GM23338 (cell line): ENCODE measurements around the gene CPSF3.

Experiments
- EZH2 ChIP-seq: fragments of 200-600 bp; sonication (generic); IDR thresholded peaks from one replicate; pipeline ENCODE4 v1.8.0; 2017; ENCODE audit warnings: antibody characterized with exemption, mild to moderate bottlenecking, low read depth; ENCODE audit not compliant: unreplicated experiment
- EZH2phosphoT487 ChIP-seq: fragments of 200-600 bp; sonication (generic); IDR thresholded peaks from one replicate; pipeline ENCODE4 v1.8.1; 2018; ENCODE audit warnings: antibody characterized with exemption; ENCODE audit not compliant: unreplicated experiment
- JUNB ChIP-seq: IDR thresholded peaks from one replicate; pipeline ENCODE4 v1.6.1; 2016; ENCODE audit warnings: antibody characterized with exemption; ENCODE audit not compliant: unreplicated experiment
- POLR2AphosphoS5 ChIP-seq: IDR thresholded peaks from 2 replicates; pipeline ENCODE4 v1.6.1; 2016; ENCODE audit warnings: antibody characterized with exemption, low read depth
- STAT1 ChIP-seq: IDR thresholded peaks from one replicate; pipeline ENCODE4 v1.6.1; 2016; ENCODE audit warnings: antibody characterized with exemption; ENCODE audit not compliant: unreplicated experiment
- TF ChIP-seq, protein P1 (sequence below), 2 experiments: fragments of 200-600 bp in 1 of 2; sonication (generic) in 1 of 2; conservative IDR thresholded peaks; 2 replicates each; pipeline versions ENCODE4 v1.5.1 to v1.6.1; 2016 to 2017; ENCODE audit warnings: antibody characterized with exemption in 2 of 2, low read depth in 2 of 2, mild to moderate bottlenecking in 2 of 2, moderate library complexity in 1 of 2
- TF ChIP-seq, protein P2 (sequence below): IDR thresholded peaks from one replicate; pipeline ENCODE4 v1.6.1; 2018; ENCODE audit warnings: antibody characterized with exemption; ENCODE audit not compliant: unreplicated experiment
- TF ChIP-seq, protein P3 (sequence below): IDR thresholded peaks from 2 replicates; pipeline ENCODE4 v1.6.1; 2016; ENCODE audit warnings: antibody characterized with exemption

DNA sequence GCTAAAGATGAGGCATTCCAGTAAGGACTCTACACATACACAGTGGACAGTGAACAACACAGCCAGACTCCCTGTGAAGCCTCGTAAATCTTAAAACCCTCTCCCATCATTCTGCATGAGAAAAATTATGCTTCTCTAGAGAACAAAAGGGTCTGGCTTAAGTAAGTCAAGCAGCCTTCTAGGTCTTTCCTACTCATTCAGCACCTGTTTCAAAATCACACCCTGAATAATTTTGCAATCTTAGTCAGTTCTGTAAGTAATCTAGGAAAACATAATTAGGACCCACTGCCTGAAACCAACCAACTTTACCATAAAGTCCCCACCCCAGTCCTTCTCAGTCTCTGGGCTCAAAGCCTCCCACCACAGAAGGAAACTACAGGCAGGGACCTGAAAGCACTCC lies 70.6 kb downstream of the CPSF3 start:
- TF ChIP-seq, protein P1, sequence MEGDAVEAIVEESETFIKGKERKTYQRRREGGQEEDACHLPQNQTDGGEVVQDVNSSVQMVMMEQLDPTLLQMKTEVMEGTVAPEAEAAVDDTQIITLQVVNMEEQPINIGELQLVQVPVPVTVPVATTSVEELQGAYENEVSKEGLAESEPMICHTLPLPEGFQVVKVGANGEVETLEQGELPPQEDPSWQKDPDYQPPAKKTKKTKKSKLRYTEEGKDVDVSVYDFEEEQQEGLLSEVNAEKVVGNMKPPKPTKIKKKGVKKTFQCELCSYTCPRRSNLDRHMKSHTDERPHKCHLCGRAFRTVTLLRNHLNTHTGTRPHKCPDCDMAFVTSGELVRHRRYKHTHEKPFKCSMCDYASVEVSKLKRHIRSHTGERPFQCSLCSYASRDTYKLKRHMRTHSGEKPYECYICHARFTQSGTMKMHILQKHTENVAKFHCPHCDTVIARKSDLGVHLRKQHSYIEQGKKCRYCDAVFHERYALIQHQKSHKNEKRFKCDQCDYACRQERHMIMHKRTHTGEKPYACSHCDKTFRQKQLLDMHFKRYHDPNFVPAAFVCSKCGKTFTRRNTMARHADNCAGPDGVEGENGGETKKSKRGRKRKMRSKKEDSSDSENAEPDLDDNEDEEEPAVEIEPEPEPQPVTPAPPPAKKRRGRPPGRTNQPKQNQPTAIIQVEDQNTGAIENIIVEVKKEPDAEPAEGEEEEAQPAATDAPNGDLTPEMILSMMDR (conservative IDR thresholded peaks at IDR 0.05; ENCODE audit: low read depth in 2 of 2) = no peak
- no peak for TF ChIP-seq JUNB
- TF ChIP-seq EZH2 = no peak
- TF ChIP-seq STAT1 = no peak
- TF ChIP-seq, protein P2, sequence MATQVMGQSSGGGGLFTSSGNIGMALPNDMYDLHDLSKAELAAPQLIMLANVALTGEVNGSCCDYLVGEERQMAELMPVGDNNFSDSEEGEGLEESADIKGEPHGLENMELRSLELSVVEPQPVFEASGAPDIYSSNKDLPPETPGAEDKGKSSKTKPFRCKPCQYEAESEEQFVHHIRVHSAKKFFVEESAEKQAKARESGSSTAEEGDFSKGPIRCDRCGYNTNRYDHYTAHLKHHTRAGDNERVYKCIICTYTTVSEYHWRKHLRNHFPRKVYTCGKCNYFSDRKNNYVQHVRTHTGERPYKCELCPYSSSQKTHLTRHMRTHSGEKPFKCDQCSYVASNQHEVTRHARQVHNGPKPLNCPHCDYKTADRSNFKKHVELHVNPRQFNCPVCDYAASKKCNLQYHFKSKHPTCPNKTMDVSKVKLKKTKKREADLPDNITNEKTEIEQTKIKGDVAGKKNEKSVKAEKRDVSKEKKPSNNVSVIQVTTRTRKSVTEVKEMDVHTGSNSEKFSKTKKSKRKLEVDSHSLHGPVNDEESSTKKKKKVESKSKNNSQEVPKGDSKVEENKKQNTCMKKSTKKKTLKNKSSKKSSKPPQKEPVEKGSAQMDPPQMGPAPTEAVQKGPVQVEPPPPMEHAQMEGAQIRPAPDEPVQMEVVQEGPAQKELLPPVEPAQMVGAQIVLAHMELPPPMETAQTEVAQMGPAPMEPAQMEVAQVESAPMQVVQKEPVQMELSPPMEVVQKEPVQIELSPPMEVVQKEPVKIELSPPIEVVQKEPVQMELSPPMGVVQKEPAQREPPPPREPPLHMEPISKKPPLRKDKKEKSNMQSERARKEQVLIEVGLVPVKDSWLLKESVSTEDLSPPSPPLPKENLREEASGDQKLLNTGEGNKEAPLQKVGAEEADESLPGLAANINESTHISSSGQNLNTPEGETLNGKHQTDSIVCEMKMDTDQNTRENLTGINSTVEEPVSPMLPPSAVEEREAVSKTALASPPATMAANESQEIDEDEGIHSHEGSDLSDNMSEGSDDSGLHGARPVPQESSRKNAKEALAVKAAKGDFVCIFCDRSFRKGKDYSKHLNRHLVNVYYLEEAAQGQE = no peak
- TF ChIP-seq, protein P3, sequence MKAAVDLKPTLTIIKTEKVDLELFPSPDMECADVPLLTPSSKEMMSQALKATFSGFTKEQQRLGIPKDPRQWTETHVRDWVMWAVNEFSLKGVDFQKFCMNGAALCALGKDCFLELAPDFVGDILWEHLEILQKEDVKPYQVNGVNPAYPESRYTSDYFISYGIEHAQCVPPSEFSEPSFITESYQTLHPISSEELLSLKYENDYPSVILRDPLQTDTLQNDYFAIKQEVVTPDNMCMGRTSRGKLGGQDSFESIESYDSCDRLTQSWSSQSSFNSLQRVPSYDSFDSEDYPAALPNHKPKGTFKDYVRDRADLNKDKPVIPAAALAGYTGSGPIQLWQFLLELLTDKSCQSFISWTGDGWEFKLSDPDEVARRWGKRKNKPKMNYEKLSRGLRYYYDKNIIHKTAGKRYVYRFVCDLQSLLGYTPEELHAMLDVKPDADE = no peak
- no peak for TF ChIP-seq POLR2AphosphoS5
- TF ChIP-seq EZH2phosphoT487 = no peak
